Stimulated activated CD4-positive, alpha-beta T cell treated with anti-CD3 and anti-CD28 coated beads, Interleukin-4, amount 100 ng/mL, for 4 hours (primary cell): ENCODE data around the gene CCT7.

Experiments used
- DNase-seq, 2 experiments: peaks; one replicate each; pipeline ENCODE4 v3.0.0-alpha.2; 2020

Gene CCT7

GRCh38 chr2:73227086-73227485 is 7.0 kb upstream of the CCT7 start:
- DNase-seq: no peak

- no peak for DNase-seq
Measured at GRCh38 chr2:73228631-73229030, 5.5 kb upstream of the CCT7 start.

- peak in 1 of 2 experiments; percentile 31 for DNase-seq
Measured at GRCh38 chr2:73232403-73233153, 1.5 kb upstream of the CCT7 start.

- peak; percentile 83 to 94 for DNase-seq
Measured at GRCh38 chr2:73233154-73233931, 765 bp upstream of the CCT7 start, which contains the start of gene PRADC1. Gene PRADC1 (minus strand): TSS chr2:73233239. CDS start chr2:73233160, 79 bp downstream.

- no peak for DNase-seq
Measured at GRCh38 chr2:73235315-73236028, 1.4 kb downstream of the CCT7 start.

GRCh38 chr2:73237168-73237567 is 3.1 kb downstream of the CCT7 start:
- no peak for DNase-seq

GRCh38 chr2:73238149-73238548 is 4.0 kb downstream of the CCT7 start:
- DNase-seq: no peak

GRCh38 chr2:73238976-73239375 is 4.9 kb downstream of the CCT7 start:
- no peak for DNase-seq

GRCh38 chr2:73239776-73240175 is 5.7 kb downstream of the CCT7 start:
- no peak for DNase-seq

GRCh38 chr2:73243884-73244570 is 9.9 kb downstream of the CCT7 start:
- no peak for DNase-seq

- DNase-seq: no peak
Measured at GRCh38 chr2:73244580-73244979, 10.5 kb downstream of the CCT7 start.

- DNase-seq: no peak
Measured at GRCh38 chr2:73246850-73247249, 12.7 kb downstream of the CCT7 start.

- DNase-seq: no peak
Measured at GRCh38 chr2:73249636-73250035, 15.5 kb downstream of the CCT7 start.

GRCh38 chr2:73250872-73251846 is 17.1 kb downstream of the CCT7 start:
- DNase-seq: no peak

- no peak for DNase-seq
Measured at GRCh38 chr2:73252238-73253027, 18.3 kb downstream of the CCT7 start.

- no peak for DNase-seq
Measured at GRCh38 chr2:73253400-73253799, 19.3 kb downstream of the CCT7 start.

- DNase-seq: no peak
Measured at GRCh38 chr2:73253901-73254300, 19.8 kb downstream of the CCT7 start.

- DNase-seq: no peak
Measured at GRCh38 chr2:73254343-73255006, 20.4 kb downstream of the CCT7 start.

- DNase-seq: no peak
Measured at GRCh38 chr2:73255007-73255644, 21.0 kb downstream of the CCT7 start.
